Esophagus muscularis mucosa (tissue), 4 donors: ENCODE data around the gene HAX1.

Experiments
- CTCF ChIP-seq, 3 experiments: fragments of 200-600 bp in 2 of 3; fragments of 450-650 bp in 1 of 3; sonication (generic) in 2 of 3; IDR thresholded peaks; one replicate each; pipeline ENCODE4 v1.5.1; 2017 to 2019; ENCODE audit warnings: antibody characterized with exemption in 3 of 3, mild to moderate bottlenecking in 2 of 3, moderate library complexity in 1 of 3
- EP300 ChIP-seq: sonication (generic); formaldehyde crosslinking; IDR thresholded peaks from one replicate; pipeline ENCODE4 v1.6.1; 2017; ENCODE audit warnings: antibody characterized with exemption
- POLR2A ChIP-seq: fragments of 450-650 bp; IDR thresholded peaks from one replicate; pipeline ENCODE4 v1.6.1; 2017; ENCODE audit warnings: antibody characterized with exemption, moderate library complexity, mild to moderate bottlenecking, low read depth

GRCh38 chr1:154320882-154321608 is 48.6 kb downstream of the HAX1 start, which contains the start of gene AQP10:
- TF ChIP-seq CTCF (IDR thresholded peaks at IDR 0.05) (no peak), POLR2A (no peak), EP300 (no peak)
